WTC11 (cell line): ENCODE data around the gene ABCG4. TPM values are rescaled to one million over a fixed set of nuclear protein-coding genes. Genes with fewer than 3 reads are reported as not detected.
A peak's percentile ranks its signal among the peaks of the same experiment; 100 is the strongest.
"Not testable (repeated sequence)": the region's sequence is repeated elsewhere in the genome, so short reads cannot be mapped to it uniquely, and the experiment has no call there.

Source experiments
- ATAC-seq: fragments of 200-7000 bp; cut with Tn5 transposase; 2 replicates; pipeline ENCODE4 v1.10.0; 2021; ENCODE audit warnings: mild to moderate bottlenecking, moderate library complexity
- CTCF ChIA-PET: fragments of 300-600 bp; sonication (Branson Sonifier 250); formaldehyde crosslinking; loops from one replicate; lab custom pipeline; 2021; ENCODE audit warnings: antibody characterized with exemption; lab: Charles Lee
- POLR2A ChIA-PET: fragments of 350-600 bp; sonication (Branson Sonifier 250); formaldehyde crosslinking; loops from one replicate; lab custom pipeline; 2021; ENCODE audit warnings: antibody characterized with exemption; lab: Charles Lee
- DNase-seq: peaks from one replicate; pipeline ENCODE4 v3.0.0; 2021; ENCODE audit warnings: low spot score
- H3K27ac Mint-ChIP-seq: 2 replicates; pipeline ENCODE4 v1.8.0; 2021; ENCODE audit warnings: mixed read lengths
- H3K27me3 Mint-ChIP-seq: 2 replicates; pipeline ENCODE4 v1.8.0; 2021; ENCODE audit warnings: low read depth, mild to moderate bottlenecking, moderate library complexity, mixed read lengths
- H3K36me3 Mint-ChIP-seq: 2 replicates; pipeline ENCODE4 v1.8.0; 2021; ENCODE audit warnings: mixed read lengths
- H3K4me1 Mint-ChIP-seq: 2 replicates; pipeline ENCODE4 v1.8.0; 2022; ENCODE audit warnings: mixed read lengths
- H3K4me3 Mint-ChIP-seq: 2 replicates; pipeline ENCODE4 v1.8.0; 2021; ENCODE audit warnings: mild to moderate bottlenecking, moderate library complexity, mixed read lengths
- H3K9me3 Mint-ChIP-seq: 2 replicates; pipeline ENCODE4 v1.8.0; 2021; ENCODE audit warnings: mixed read lengths
- AR ChIP-seq: fragments of 250-450 bp; sonication (Bioruptor Pico); IDR thresholded peaks from 2 replicates; pipeline ENCODE4 v1.9.0; 2021; ENCODE audit warnings: mild to moderate bottlenecking
- ATF3 ChIP-seq: sonication (generic); formaldehyde crosslinking; conservative IDR thresholded peaks from 2 replicates; pipeline ENCODE4 v1.8.1; 2022; ENCODE audit warnings: mild to moderate bottlenecking, missing genetic modification reagents
- CREB1 ChIP-seq: sonication (generic); formaldehyde crosslinking; IDR thresholded peaks from 2 replicates; pipeline ENCODE4 v1.8.0; 2023; ENCODE audit warnings: mild to moderate bottlenecking, missing genetic modification reagents
- CTCF ChIP-seq: fragments of 200-600 bp; IDR thresholded peaks from 2 replicates; pipeline ENCODE4 v1.8.0; 2022; ENCODE audit warnings: antibody characterized with exemption
- MLX ChIP-seq: sonication (generic); formaldehyde crosslinking; IDR thresholded peaks from 2 replicates; pipeline ENCODE4 v1.8.1; 2023; ENCODE audit warnings: mild to moderate bottlenecking, missing genetic modification reagents, moderate library complexity
- MXD4 ChIP-seq: fragments of 250-450 bp; sonication (Bioruptor Pico); IDR thresholded peaks from 2 replicates; pipeline ENCODE4 v1.8.0; 2021; ENCODE audit warnings: mild to moderate bottlenecking, moderate library complexity, borderline replicate concordance
- PRDM15 ChIP-seq: sonication (generic); formaldehyde crosslinking; IDR thresholded peaks from 2 replicates; pipeline ENCODE4 v1.8.0; 2022; ENCODE audit warnings: missing genetic modification reagents
- RORB ChIP-seq: fragments of 250-450 bp; sonication (Bioruptor Pico); IDR thresholded peaks from 2 replicates; pipeline ENCODE4 v1.9.0; 2021; ENCODE audit warnings: mild to moderate bottlenecking
- TEAD1 ChIP-seq: sonication (generic); formaldehyde crosslinking; IDR thresholded peaks from 2 replicates; pipeline ENCODE4 v1.8.0; 2022; ENCODE audit warnings: mild to moderate bottlenecking, missing genetic modification reagents
- USF1 ChIP-seq: sonication (generic); formaldehyde crosslinking; IDR thresholded peaks from 2 replicates; pipeline ENCODE4 v1.8.0; 2022; ENCODE audit warnings: mild to moderate bottlenecking, missing genetic modification reagents
- USF2 ChIP-seq: sonication (generic); formaldehyde crosslinking; IDR thresholded peaks from 2 replicates; pipeline ENCODE4 v1.8.1; 2023; ENCODE audit warnings: mild to moderate bottlenecking, missing genetic modification reagents, moderate library complexity
- ZBTB21 ChIP-seq: sonication (generic); formaldehyde crosslinking; IDR thresholded peaks from 2 replicates; pipeline ENCODE4 v1.8.1; 2023; ENCODE audit warnings: mild to moderate bottlenecking, missing genetic modification reagents, borderline replicate concordance
- ZNF121 ChIP-seq: sonication (generic); formaldehyde crosslinking; IDR thresholded peaks from 2 replicates; pipeline ENCODE4 v1.8.0; 2023; ENCODE audit warnings: missing genetic modification reagents
- ZSCAN18 ChIP-seq: fragments of 250-450 bp; sonication (Bioruptor Pico); IDR thresholded peaks from 2 replicates; pipeline ENCODE4 v2.1.2; 2022; ENCODE audit warnings: mild to moderate bottlenecking, moderate library complexity
- total RNA-seq: library from RNA; stranded (reverse); gene quantifications from 3 replicates; pipeline ENCODE4 v1.2.3, GENCODE V29; 2021

The ABCG4 gene
- total RNA-seq, 1 experiment from 2014 or later: 4.4 TPM

GRCh38 chr11:119196833-119197483, 48.1 kb downstream of the ABCG4 start:
- peaks cover 28% of the 10 kb centered on the region for H3K4me1 Mint-ChIP-seq
- ChIA-PET CTCF (interaction anchor here (0.6 to 4.4 kb wide), 28 partner anchors 8 to 159 kb away, joined by 3 to 38 read pairs (median 5); partner anchors contain the start of genes C2CD2L, CBL, DPAGT1 and HINFP), POLR2A (interaction anchor here (0.5 to 1.5 kb wide), 2 partner anchors 74 to 102 kb away, joined by 3 to 5 read pairs; a partner anchor contains a TSS)
- TF ChIP-seq PRDM15 (CRISPR knock-in tag) (no peak), CTCF (peak; percentile 54)
- DNase-seq (peak; percentile 68), ATAC-seq (peak; percentile 73)
- no peaks in the 10 kb centered on the region; the same call in 1 of the 2 replicates for H3K27me3 Mint-ChIP-seq
- no peaks in the 10 kb centered on the region for H3K36me3 Mint-ChIP-seq
- H3K9me3 Mint-ChIP-seq: no peaks in the 10 kb centered on the region
- no peak overlapping the region for H3K4me3 Mint-ChIP-seq
- no peak overlapping the region for H3K27ac Mint-ChIP-seq

GRCh38 chr11:119198925-119199324, 50.1 kb downstream of the ABCG4 start:
- Mint-ChIP-seq H3K27me3 (no peaks in the 10 kb centered on the region; the same call in 1 of the 2 replicates), H3K4me1 (peaks cover 28% of the 10 kb centered on the region), H3K4me3 (no peak overlapping the region), H3K36me3 (no peaks in the 10 kb centered on the region), H3K9me3 (no peaks in the 10 kb centered on the region), H3K27ac (peak overlapping the region; percentile 36; the same call in 1 of the 2 replicates)
- POLR2A ChIA-PET: no interaction called here
- ATAC-seq (no peak), DNase-seq (no peak)
- TF ChIP-seq USF2 (peak; percentile 79), CREB1 (CRISPR knock-in tag) (no peak), ZNF121 (CRISPR knock-in tag) (no peak), ATF3 (CRISPR knock-in tag) (no peak), USF1 (CRISPR knock-in tag) (peak; percentile 60; the same call in 1 of the 2 replicates)
- CTCF ChIA-PET: no interaction called here

- CTCF ChIA-PET, DNase-seq, H3K4me3 Mint-ChIP-seq, H3K36me3 Mint-ChIP-seq, H3K9me3 Mint-ChIP-seq, ATAC-seq, POLR2A ChIA-PET, H3K27me3 Mint-ChIP-seq: not testable (repeated sequence)
- H3K27ac Mint-ChIP-seq: 0 out of 2 replicates have a peak overlapping the region, but pooled peaks have one; percentile 27
- peaks cover 27% of the 10 kb centered on the region for H3K4me1 Mint-ChIP-seq
Measured at GRCh38 chr11:119201236-119201635, 52.4 kb downstream of the ABCG4 start.

GRCh38 chr11:119202554-119202953, 53.7 kb downstream of the ABCG4 start:
- H3K9me3 Mint-ChIP-seq: no peaks in the 10 kb centered on the region
- ChIA-PET CTCF (interaction anchor here (0.8 to 1.3 kb wide), 2 partner anchors 33 to 58 kb away, joined by 4 to 5 read pairs; no protein-coding TSS in a partner anchor), POLR2A (no interaction called here)
- no peak overlapping the region for H3K4me3 Mint-ChIP-seq
- no peak overlapping the region for H3K27ac Mint-ChIP-seq
- DNase-seq (no peak), ATAC-seq (no peak)
- H3K36me3 Mint-ChIP-seq: no peaks in the 10 kb centered on the region
- peaks cover 23% of the 10 kb centered on the region for H3K4me1 Mint-ChIP-seq
- TF ChIP-seq ZBTB21 (CRISPR knock-in tag): no peak
- no peak for TF ChIP-seq TEAD1 (CRISPR knock-in tag)
- TF ChIP-seq RORB: no peak
- no peak for TF ChIP-seq AR (CRISPR knock-in tag)
- TF ChIP-seq ZSCAN18: no peak
- no peak for TF ChIP-seq MLX (CRISPR knock-in tag)
- no peak for TF ChIP-seq MXD4 (CRISPR knock-in tag)
- H3K27me3 Mint-ChIP-seq: no peaks in the 10 kb centered on the region
